ACHN (cell line): Measurements from ENCODE around the gene ATG7.
"Not testable (repeated sequence)": the region's sequence is repeated elsewhere in the genome, so short reads cannot be mapped to it uniquely, and the experiment has no call there.

ENCODE experiments used
- DNase-seq: peaks from one replicate; pipeline ENCODE4 v3.0.0-alpha.2; 2015
- in situ Hi-C: cut with HindIII; loops from 2 replicates; pipeline ENCODE4 v1.10.0; 2017; ENCODE audit warnings: low sequenced_read_pairs, low pct_ligation_motif_present, low pct_unique_long_range_greater_than_20kb

Gene ATG7

DNA sequence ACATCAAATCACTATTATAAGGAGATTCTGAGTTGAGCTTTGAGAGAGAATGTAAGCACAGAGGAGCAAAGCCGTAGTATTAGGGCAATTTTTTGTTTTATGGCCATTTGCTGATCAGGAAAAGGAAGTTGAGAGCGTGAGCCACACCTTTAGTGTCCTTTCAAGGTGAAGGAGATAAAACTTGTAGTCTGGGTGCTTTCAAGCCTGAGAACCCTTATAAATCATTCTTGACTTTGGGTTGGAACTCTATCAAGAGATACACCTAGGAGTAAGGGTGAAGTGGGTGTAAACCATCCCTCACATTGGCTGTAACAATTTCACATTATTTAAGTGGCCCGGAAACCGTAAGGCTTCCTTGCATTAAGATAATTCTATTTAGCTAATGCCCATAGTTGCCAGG is 122.2 kb downstream of the ATG7 start:
- no peak for DNase-seq
- in situ Hi-C loops = no loop called here

DNA sequence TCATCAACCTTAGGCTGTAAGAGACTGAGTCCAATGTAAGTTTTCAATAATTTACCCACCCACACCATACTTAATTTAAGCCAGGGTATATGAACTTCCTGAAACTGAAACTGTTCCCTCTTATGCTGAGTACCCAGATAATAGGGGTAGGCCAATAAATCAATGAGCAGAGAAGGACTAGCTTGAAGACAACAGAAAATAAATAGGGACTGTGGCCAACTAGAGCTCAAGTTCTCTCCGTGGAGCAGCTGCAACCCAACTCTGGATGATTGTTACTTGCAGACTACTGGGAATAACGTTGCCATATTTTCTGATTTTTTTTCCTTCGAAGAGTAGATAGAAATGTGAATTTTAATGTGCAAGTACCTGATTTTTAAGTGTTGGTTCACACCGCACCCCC is 128.0 kb downstream of the ATG7 start:
- in situ Hi-C loops = no loop called here

DNA sequence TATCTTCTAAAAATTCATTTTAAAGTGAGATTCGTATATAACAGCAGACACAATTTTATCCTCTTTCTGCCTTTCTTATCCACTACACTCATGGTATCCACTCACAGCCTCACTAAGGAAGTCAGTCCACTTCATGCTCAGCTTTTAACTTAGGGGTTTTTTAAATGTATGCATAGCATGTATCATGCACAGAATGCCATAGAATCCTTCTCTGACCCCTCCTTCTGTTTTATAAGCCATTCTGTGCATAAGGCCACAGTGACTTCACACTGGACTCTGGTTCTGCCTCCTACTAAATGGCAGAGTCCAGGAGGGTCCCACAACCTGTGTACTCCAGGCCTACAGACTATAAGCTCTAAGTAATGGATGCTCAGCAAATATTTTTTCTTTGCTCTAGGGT is 129.2 kb downstream of the ATG7 start:
- in situ Hi-C loops = no loop called here
- no peak for DNase-seq

More for the DNA sequence above, 128.0 kb downstream of the ATG7 start:
- no peak for DNase-seq

DNA sequence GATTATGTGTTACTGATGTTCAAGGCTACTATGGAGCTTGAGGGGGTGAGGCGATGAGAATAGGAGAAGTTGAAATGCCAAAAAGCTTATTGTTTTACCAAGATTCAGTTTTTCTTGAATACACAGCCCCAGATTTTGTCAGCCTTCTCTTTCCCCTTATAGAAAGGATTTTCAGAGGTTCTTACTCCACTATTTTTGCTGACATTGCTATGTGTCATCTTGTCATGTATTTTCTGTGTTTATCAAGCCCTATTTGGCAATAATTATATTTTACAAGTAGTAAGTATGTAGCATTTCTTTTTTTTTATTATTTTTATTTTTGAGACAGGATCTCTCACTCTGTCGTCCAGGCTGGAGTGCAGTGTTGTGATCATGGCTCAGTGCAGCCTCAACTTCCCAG is 133.1 kb downstream of the ATG7 start:
- in situ Hi-C loops = no loop called here

GRCh38 chr3:11407644-11408043 is 135.4 kb downstream of the ATG7 start:
- no peak for DNase-seq
- in situ Hi-C loops = no loop called here

More for the DNA sequence above, 133.1 kb downstream of the ATG7 start:
- DNase-seq = no peak

GRCh38 chr3:11408324-11408859 is 136.2 kb downstream of the ATG7 start:
- in situ Hi-C loops, DNase-seq: not testable (repeated sequence)

GRCh38 chr3:11410564-11410963 is 138.4 kb downstream of the ATG7 start:
- in situ Hi-C loops = no loop called here
- no peak for DNase-seq

DNA sequence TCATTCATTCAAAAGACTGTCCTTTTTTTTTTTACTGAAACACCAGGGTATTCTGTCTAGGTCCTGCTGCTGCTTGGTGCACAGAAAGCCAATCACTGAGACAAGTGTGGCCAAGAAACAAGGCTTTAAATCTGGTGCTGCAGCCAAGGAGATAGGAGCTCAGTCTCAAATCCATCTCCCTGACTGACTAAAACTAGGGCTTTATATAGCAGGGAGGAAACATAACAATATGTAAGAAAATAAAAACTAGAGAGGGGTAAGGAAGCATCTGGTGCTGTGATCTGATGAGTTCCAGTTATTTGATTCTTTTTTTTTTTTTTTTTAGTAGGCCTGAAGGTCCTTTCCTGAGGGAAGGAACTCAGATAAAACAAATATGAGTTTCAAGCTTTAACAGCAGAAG is 139.8 kb downstream of the ATG7 start:
- DNase-seq = no peak
- in situ Hi-C loops = no loop called here

DNA sequence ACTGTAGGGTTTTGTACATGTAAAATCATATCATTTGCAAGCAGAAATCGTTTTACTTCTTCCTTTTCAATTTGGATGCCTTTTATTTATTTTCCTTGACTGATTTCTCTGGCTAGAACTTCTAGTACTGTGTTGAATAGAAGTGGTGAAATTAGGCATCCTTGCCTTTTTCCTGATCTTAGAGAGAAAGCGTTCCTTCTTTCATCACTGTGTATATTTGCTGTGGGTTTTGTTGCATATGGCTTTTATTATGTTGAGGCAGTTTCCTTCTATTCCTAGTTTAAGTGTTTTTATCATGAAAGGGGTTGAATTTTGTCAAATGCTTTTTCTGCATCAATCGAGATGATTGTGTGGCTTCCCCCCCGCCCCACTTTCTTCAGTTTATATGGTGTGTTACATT is 140.9 kb downstream of the ATG7 start:
- no peak for DNase-seq

DNA sequence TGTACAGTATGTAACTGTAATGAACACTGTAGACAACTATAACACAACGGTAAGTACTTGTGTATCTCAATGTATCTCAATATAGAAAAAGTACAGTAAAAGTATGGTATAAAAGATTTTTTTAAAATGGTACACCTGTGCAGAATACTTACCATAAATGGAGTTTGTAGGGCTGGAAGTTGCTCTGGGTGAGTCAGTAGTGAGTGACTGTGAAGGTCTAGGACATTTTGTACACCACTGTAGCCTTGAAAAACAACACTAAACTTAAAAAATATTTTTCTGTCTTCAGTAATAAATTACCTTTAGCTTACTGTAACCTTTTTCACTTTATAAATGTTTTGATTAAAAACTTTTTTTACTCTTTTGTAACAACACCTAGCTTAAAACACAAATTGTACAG is 142.9 kb downstream of the ATG7 start:
- in situ Hi-C loops = no loop called here
- no peak for DNase-seq

More for the DNA sequence above, 140.9 kb downstream of the ATG7 start:
- in situ Hi-C loops = no loop called here

DNA sequence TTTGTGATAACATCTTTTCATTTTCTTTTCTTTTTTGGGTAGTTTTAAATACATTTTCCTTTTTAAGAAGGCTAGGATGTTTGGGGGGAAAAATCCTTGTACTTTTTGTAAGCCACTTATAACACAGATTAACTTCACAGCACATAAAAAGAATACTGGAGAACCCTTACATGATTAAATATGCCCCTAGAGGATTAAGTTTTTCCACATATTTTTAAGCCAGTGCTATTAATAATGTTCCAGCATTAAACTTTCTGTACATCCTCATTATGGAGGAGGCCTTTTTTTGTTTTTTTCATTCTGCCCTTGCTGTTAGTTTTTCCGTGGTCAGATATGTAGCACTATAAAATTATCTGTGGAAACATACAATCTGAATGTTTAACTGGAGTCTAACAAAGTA is 147.9 kb downstream of the ATG7 start:
- in situ Hi-C loops = no loop called here
- DNase-seq = no peak

GRCh38 chr3:11422291-11422690 is 150.1 kb downstream of the ATG7 start:
- in situ Hi-C loops = no loop called here
- DNase-seq = no peak

- in situ Hi-C loops = no loop called here
- no peak for DNase-seq
Observed at GRCh38 chr3:11423868-11424267, 151.7 kb downstream of the ATG7 start.

DNA sequence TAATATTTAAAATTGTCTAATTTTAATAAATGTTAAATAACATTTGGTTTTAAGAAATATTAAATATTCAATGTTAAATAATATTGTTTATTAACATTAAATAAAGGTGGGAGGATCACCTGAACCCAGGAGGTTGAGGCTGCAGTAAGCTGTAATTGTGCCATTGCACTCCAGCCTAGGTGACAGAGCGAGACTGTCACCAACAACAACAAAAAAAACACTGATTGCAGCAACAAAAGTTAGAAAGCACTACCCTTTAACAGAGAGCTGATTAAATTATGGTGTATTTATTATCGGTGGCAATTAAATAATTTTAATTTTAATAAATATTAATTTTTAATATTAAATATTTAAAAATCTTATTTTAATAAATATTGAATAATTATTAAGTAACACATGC is 152.1 kb downstream of the ATG7 start:
- in situ Hi-C loops = no loop called here
- DNase-seq = no peak

GRCh38 chr3:11430207-11430606 is 158.0 kb downstream of the ATG7 start:
- in situ Hi-C loops = no loop called here
- no peak for DNase-seq

GRCh38 chr3:11430624-11431023 is 158.4 kb downstream of the ATG7 start:
- DNase-seq = no peak
- in situ Hi-C loops = no loop called here

GRCh38 chr3:11431319-11431718 is 159.1 kb downstream of the ATG7 start:
- no peak for DNase-seq
- in situ Hi-C loops = no loop called here

DNA sequence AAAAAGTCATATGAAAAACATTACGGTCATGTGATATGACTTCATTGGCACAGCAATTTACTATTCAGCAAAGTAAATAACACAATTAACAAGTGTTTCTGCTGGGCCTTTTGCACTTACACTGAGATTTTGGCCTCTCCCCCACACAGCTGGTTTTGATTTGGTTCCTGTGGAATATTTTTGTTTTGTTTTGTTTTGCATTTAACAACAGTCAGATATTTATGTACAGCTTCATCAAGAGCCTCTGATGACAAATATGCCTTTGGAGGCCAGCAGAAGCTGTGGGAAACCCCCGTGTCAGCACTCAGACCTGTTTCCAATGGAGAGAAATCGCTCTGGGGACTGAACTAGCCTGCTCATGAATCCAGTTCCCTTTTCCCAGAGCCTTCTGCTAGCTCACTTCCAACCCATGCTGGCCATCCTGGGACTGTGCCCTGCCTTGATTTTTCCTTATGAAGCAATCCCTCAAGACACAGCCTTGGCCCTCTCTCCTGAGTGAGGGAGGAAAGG is 161.9 kb downstream of the ATG7 start:
- DNase-seq = no peak
- in situ Hi-C loops = no loop called here

- in situ Hi-C loops = no loop called here
Observed at GRCh38 chr3:11434563-11435096, 162.4 kb downstream of the ATG7 start.

GRCh38 chr3:11435440-11436165 is 163.4 kb downstream of the ATG7 start:
- DNase-seq = no peak
- in situ Hi-C loops = no loop called here

More at GRCh38 chr3:11434563-11435096, 162.4 kb downstream of the ATG7 start:
- no peak for DNase-seq
